ENCODE data around the gene SMIM14.

DNA sequence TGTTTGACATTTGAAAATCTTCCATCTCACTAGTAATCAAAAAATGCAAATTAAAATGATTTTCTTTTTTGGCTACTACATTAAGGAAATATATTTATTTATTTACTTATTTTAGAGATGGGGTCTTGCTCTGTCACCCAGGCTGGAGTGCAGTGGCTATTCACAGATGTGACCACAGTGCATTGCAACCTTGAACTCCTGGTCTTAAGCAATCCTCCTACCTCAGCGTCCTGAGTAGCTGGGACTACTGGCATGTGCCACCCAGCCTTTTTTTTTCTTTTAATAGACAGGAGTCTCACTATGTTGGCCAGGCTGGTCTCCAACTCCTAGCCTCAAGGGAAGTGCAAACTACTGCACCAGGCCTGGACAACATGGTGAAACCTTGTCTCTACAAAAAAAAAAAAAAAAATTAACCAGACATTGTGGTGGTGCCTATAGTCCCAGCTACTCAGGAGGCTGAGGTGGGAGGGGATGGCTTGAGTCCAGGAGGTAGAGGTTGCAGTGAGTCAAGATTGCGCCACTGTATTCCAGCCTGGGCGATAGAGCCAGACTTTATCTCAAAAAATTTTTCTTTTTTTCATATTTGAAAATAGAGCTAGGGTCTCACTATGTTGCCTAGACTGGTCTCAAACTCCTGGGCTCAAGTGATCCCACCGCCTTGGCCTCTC is 4.4 kb upstream of the SMIM14 start:
- TF ChIP-seq YY1 (IDR thresholded peaks at IDR 0.05; ENCODE audit: insufficient read depth, insufficient read length) = no peak
- TF ChIP-seq ZNF274 (IDR thresholded peaks at IDR 0.05; ENCODE audit: low read depth, low read length) = no peak
